MM.1S (cell line): ENCODE measurements around the gene KCTD7.
"Not testable (repeated sequence)": the region's sequence is repeated elsewhere in the genome, so short reads cannot be mapped to it uniquely, and the experiment has no call there.

ENCODE experiments used
- CTCF ChIP-seq: fragments of 300-600 bp; sonication (generic); IDR thresholded peaks from 2 replicates; pipeline ENCODE4 v1.5.1; 2016; ENCODE audit warnings: antibody characterized with exemption, low read length, mixed read lengths
- EZH2 ChIP-seq: fragments of 300-600 bp; sonication (generic); optimal IDR thresholded peaks from 2 replicates; pipeline ENCODE3; 2017; ENCODE audit warnings: low read depth, mild to moderate bottlenecking, antibody characterized with exemption, low read length, mixed read lengths
- EZH2phosphoT487 ChIP-seq: fragments of 300-600 bp; sonication (generic); IDR thresholded peaks from 2 replicates; pipeline ENCODE4 v1.6.1; 2018; ENCODE audit warnings: antibody characterized with exemption, low read length

GRCh38 chr7:66582816-66583489 is 45.7 kb upstream of the KCTD7 start:
- not testable (repeated sequence) for TF ChIP-seq CTCF, EZH2, EZH2phosphoT487
